ENCODE measurements around the gene CD36. TPM values are rescaled to one million over a fixed set of nuclear protein-coding genes. Genes with fewer than 3 reads are reported as not detected.

CD36 gene
- total RNA-seq, 1 experiment from 2014 or later: not detected

DNA sequence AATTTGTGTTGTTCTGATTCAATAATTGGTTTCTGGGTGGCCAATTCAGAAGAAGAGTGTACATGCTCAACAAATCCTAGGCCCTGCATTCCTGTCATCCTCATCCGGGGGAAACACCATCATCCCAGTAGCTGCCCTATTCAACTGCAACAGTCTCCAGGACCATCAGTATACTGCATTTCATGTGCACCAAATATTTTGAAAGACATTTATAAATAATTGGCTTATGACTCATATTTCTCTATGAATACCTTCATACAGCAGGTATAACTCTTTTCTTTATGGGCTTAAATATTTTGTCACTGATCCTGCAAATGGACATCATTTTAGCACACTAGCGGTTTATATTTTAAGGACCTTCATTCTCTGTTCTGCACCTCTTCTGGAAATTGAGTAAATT lies 38.0 kb downstream of the CD36 start:
- TF ChIP-seq CTCF (conservative IDR thresholded peaks at IDR 0.05; ENCODE audit: low read depth, low read length): no peak
- TF ChIP-seq EZH2phosphoT487 (IDR thresholded peaks at IDR 0.05; ENCODE audit: borderline replicate concordance, low read length): no peak
- TF ChIP-seq EZH2 (IDR thresholded peaks at IDR 0.05; ENCODE audit: low read length, unreplicated experiment): no peak
- Histone ChIP-seq H3K9me3 (ENCODE audit: low read length) (no peaks in the 10 kb centered on the region), H3K36me3 (ENCODE audit: low read depth, low read length) (no peaks in the 10 kb centered on the region), H4K20me1 (ENCODE audit: low read length) (no peaks in the 10 kb centered on the region), H3F3A (ENCODE audit: low read length, unreplicated experiment) (no peaks in the 10 kb centered on the region), H3K4me1 (ENCODE audit: insufficient read depth, low read length) (peaks cover 39% of the 10 kb centered on the region), H3K4me3 (ENCODE audit: low read length) (no peak overlapping the region), H3K27me3 (ENCODE audit: low read length) (no peaks in the 10 kb centered on the region), H3K9ac (ENCODE audit: low read length) (no peak overlapping the region), H3K27ac (ENCODE audit: low read length) (no peak overlapping the region), H3K9me2 (replicated peaks; ENCODE audit: low read length) (no peaks in the 10 kb centered on the region), H2AFZ (ENCODE audit: low read length) (no peak overlapping the region), H3K4me2 (ENCODE audit: low read length) (peak overlapping the region; percentile 16), H3K79me2 (ENCODE audit: low read length) (no peaks in the 10 kb centered on the region)
- DNase-seq: peak; percentile 64
- intact Hi-C loops (cut with micrococcal nuclease): no loop called here
- ChIA-PET POLR2A (ENCODE audit: unreplicated experiment) (interaction anchor here (0.6 kb wide), 1 partner anchor 327 kb away, joined by 3 read pairs; no protein-coding TSS in a partner anchor), CTCF (no interaction called here)
- no TSS peak for BruUV-seq (replicated peaks)
- peak; percentile 57 for ATAC-seq

- no peaks in the 10 kb centered on the region for H4K20me1 ChIP-seq (ENCODE audit: low read length)
- CTCF ChIA-PET: no interaction called here
- TF ChIP-seq EZH2 (IDR thresholded peaks at IDR 0.05; ENCODE audit: low read length, unreplicated experiment) (no peak), CTCF (conservative IDR thresholded peaks at IDR 0.05; ENCODE audit: low read depth, low read length) (no peak), EZH2phosphoT487 (IDR thresholded peaks at IDR 0.05; ENCODE audit: borderline replicate concordance, low read length) (no peak)
- H2AFZ ChIP-seq (ENCODE audit: low read length): no peak overlapping the region
- H3K79me2 ChIP-seq (ENCODE audit: low read length): no peaks in the 10 kb centered on the region
- H3K4me2 ChIP-seq (ENCODE audit: low read length): no peak overlapping the region
- H3K4me3 ChIP-seq (ENCODE audit: low read length): no peak overlapping the region
- no TSS peak for BruUV-seq (replicated peaks)
- no peaks in the 10 kb centered on the region for H3F3A ChIP-seq (ENCODE audit: low read length, unreplicated experiment)
- intact Hi-C loops (cut with micrococcal nuclease): no loop called here
- H3K4me1 ChIP-seq (ENCODE audit: insufficient read depth, low read length): peaks cover 39% of the 10 kb centered on the region
- H3K27me3 ChIP-seq (ENCODE audit: low read length): no peaks in the 10 kb centered on the region
- POLR2A ChIA-PET (ENCODE audit: unreplicated experiment): no interaction called here
- ATAC-seq (peak; percentile 37), DNase-seq (peak; percentile 50)
- H3K9me2 ChIP-seq (replicated peaks; ENCODE audit: low read length): no peaks in the 10 kb centered on the region
- H3K9ac ChIP-seq (ENCODE audit: low read length): no peak overlapping the region
- H3K9me3 ChIP-seq (ENCODE audit: low read length): no peaks in the 10 kb centered on the region
- no peak overlapping the region for H3K27ac ChIP-seq (ENCODE audit: low read length)
- no peaks in the 10 kb centered on the region for H3K36me3 ChIP-seq (ENCODE audit: low read depth, low read length)
These were observed 39.2 kb downstream of the CD36 start for GRCh38 chr7:80677629-80678028.

- H3K4me1 ChIP-seq (ENCODE audit: insufficient read depth, low read length): peaks cover 39% of the 10 kb centered on the region
- H3K27me3 ChIP-seq (ENCODE audit: low read length): no peaks in the 10 kb centered on the region
- no peaks in the 10 kb centered on the region for H4K20me1 ChIP-seq (ENCODE audit: low read length)
- no peak for ATAC-seq
- CTCF ChIA-PET: no interaction called here
- no peak overlapping the region for H3K4me3 ChIP-seq (ENCODE audit: low read length)
- no peaks in the 10 kb centered on the region for H3K79me2 ChIP-seq (ENCODE audit: low read length)
- no peak for DNase-seq
- no peak for TF ChIP-seq EZH2 (IDR thresholded peaks at IDR 0.05; ENCODE audit: low read length, unreplicated experiment)
- TF ChIP-seq CTCF (conservative IDR thresholded peaks at IDR 0.05; ENCODE audit: low read depth, low read length): no peak
- no peak for TF ChIP-seq EZH2phosphoT487 (IDR thresholded peaks at IDR 0.05; ENCODE audit: borderline replicate concordance, low read length)
- POLR2A ChIA-PET (ENCODE audit: unreplicated experiment): no interaction called here
- H2AFZ ChIP-seq (ENCODE audit: low read length): no peak overlapping the region
- no peak overlapping the region for H3K27ac ChIP-seq (ENCODE audit: low read length)
- H3K36me3 ChIP-seq (ENCODE audit: low read depth, low read length): no peaks in the 10 kb centered on the region
- no peaks in the 10 kb centered on the region for H3K9me2 ChIP-seq (replicated peaks; ENCODE audit: low read length)
- H3K9ac ChIP-seq (ENCODE audit: low read length): no peak overlapping the region
- no TSS peak for BruUV-seq (replicated peaks)
- no peaks in the 10 kb centered on the region for H3F3A ChIP-seq (ENCODE audit: low read length, unreplicated experiment)
- no peak overlapping the region for H3K4me2 ChIP-seq (ENCODE audit: low read length)
- no peaks in the 10 kb centered on the region for H3K9me3 ChIP-seq (ENCODE audit: low read length)
- intact Hi-C loops (cut with micrococcal nuclease): no loop called here
These were observed 40.3 kb downstream of the CD36 start for GRCh38 chr7:80678707-80679106.

Measured in PC-3 (cell line).